D341Med (cell line): ENCODE results near the gene S1PR1.

Experiments
- DNase-seq: peaks from one replicate; pipeline ENCODE4 v3.0.0; 2012; ENCODE audit warnings: low spot score

The S1PR1 gene

DNA sequence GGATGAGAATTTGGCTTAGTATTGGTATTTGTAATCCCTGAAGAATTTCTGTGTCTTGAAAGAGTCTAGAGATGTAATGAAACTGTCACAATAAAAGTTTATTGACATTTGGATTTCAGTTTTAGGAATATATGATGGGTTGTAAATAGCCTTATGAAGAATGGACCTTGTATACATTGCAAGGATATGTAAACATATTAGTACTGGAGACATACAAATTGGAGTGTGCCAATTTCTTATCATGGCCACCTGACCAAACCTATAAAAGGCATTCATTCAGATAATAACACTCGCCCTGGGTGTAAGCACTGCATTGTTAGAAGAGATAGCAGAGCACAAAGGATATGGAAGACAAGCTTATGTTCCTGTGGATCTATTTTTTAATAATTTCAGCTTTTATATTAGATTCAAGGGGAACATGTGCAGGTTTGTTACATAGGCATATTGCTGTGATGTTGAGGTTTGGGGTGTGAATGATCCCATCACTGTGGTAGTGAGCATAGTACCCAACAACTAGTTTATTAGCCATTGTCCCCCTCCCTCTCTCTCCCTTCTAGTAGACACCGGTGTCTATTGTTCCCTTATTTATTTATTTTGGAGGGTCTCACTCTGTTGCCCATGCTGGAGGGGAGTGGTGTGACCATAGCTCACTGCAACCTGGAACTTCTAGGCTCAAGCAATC is 8.6 kb downstream of the S1PR1 start:
- DNase-seq = no peak

DNA sequence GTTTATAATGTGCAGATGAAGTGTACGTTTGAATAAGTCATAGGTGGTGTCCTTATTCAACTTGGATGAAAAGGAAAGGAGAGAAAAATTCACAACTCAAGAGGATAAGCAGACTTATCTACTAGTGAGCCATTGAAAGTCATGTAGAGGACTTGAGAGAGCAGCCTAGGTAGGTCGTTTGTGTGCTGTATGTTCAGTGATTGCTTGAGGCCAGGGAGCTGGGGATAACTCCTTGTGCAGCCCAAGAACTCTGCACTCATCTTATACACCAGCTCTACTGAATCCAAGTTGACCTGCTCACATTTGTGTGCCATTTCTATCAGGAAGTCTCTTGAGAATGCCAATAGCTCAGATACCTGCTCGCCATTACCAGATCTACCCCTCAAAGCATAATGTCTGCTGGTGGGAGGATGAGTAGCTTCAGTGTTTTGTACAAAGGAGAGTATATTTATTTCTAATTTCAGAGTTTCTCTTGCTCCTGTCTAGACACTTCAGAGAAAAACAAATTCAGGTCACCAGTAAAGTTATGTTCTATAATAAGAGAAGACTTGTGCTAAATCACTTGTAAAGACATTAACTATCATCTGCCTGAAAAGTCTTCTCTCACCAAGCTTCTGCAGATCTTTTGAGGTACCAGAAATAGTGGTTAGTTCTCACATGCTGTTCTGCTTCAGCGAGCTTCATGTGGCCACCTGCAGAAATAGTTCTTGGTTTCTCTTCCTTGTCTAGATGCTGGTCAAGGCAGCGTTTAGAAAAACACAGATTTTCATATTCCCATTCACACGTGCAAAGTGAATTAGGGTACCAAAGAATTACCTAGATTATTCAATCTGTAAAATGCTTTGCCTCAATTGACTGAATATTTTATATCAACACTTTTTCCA is 10.8 kb downstream of the S1PR1 start:
- no peak for DNase-seq

DNA sequence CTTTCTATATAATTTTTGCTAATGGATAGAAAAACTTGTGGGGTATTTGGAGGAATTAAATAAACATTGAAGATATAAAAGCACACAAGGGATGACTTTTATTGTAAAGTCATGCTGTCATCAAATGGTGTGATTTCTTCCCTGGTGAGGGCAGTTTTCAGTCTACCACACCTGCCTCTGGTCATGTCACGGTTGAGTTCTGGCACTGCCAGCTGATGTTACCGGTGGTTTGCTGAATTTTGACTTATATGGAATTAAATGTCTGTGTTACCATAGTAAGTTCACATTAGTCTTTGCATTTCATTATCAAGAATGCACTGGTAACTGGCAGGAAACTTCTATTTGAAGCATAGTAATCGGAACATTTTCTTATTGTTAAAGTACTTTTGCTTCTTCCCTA is 13.4 kb downstream of the S1PR1 start:
- no peak for DNase-seq

DNA sequence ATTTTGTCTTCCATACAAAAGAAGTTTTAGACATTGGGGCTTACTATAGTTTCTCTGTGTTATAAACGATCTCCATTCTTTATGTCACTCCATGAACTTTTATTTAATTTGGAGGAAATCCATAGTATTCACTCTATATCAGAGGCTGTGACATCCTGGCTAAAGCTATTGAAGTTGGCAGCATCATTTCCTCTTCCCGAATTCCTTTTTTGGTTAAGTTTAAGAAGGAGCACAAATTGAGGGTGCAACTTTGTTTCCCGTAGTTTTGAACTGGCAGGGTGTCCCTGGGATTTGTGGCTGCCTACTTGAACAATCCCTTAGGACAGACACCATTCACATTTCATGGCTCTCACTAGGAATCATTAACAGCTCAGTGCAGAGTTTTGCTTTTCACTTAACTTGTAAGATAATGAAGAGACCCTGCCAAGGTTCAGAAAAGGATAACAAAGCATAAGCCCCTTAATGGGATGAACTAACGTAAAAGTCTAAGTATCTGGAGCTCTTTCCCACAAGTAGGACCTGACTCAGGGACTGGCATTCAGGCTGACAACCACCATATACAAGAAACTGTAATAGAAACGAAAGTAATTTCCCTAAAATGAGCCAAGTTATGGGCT is 13.9 kb downstream of the S1PR1 start:
- no peak for DNase-seq

DNA sequence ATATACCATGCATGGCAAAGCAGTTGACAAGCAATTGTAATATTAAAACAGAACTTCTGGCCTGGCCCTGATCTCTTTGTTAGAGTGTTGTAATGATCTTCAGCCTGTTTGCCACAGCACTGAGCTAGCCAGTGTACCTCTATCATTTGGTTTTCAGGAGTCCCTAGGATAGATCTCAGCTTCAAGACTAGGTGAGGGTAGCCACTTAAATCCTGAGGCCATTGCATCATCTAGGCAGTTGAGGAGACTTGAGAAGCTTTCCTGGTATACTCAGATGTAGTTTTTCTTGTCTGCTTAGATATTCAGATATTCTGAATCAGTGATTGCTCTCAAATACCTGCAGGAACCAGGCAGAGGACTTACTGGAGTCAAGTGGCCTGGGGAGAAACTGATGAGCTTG is 14.7 kb downstream of the S1PR1 start:
- DNase-seq = no peak

DNA sequence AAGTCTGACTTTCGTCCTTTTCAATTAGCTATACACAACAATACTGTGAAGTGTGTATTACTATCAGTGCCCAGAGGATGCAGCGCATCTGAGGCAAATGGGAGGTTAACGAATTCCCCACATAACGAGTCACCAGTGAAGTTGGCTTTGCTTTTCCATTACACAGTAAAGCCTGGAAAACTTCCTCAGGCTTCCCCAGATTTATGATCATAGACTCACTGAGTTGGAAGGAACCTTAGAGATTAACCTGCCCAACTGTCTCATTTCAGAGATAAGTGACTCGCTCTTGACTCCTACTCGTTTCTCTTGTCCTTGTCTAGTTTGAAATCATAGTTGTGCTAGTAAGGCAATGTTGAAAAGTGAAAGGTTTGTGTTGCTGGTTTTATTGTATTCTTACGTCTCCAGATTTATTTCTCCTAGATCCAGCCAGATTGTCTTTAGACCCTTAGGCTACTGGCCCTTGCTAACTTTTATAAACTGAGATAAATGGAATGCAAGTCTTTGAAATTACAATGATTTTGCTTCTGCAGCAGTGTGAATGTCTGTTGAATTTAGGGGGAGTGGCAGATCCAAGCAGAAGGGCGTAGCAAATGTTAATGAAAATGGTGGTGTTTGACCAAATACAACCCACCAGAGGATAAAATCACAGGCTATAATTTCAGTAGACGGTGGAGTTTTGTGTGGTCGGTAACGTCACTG is 17.3 kb downstream of the S1PR1 start:
- DNase-seq = no peak

DNA sequence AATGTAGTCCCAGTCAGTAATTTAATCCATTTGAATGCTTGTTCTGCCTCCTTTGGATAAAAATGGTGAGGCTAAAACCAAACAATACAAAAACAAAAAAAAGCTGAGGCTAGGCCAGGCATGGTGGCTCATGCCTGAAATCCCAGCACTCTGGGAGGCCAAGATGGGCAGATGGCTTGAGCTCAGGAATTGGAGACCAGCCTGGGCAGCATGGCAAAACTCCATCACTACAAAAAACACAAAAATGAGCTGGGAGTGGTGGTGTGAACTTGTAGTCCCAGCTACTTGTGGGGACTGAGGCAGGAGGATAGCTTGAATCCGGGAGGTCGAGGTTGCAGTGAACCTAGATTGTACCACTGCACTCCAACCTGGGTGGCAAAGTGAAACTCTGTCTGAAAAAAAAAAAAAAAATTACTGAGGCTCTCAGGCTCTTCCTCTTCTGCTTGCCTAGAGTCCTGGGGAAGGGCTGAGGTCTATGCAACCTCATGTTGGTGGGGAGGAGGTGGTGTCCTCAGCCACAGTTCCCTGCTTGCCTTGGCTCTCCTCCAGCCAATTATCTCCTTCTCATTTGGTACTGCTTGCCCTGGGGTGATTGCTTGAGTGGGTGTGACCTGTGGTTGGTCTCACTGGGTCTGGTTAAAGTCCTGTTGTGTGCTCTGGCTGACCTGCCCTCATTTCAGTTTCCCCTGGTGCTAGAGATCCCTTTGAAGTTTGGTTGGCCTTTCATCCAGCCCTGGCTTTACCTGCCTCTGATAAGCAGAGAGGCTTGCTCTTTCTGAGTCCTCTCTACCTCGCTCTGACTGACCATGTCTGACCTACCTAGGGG is 20.9 kb downstream of the S1PR1 start:
- no peak for DNase-seq

DNA sequence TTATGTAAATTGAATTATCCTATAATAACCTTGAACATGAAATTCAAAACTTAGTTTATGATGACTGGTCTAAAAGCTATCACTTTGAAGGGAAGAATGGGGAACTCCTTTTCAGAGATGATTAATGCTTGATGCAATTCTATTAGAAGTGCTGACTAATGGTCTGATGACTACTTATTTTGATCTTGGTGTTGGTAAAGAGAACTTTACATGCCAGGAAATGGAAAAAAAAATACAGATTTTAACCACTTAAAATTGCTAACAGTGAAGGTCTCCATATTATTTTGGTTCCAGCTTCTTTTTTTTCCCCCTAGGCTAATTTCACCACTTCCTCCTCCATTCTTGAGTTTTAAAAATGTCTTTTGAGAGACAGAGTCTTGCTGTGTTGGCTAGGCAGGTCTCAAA is 22.9 kb downstream of the S1PR1 start:
- DNase-seq = no peak

DNA sequence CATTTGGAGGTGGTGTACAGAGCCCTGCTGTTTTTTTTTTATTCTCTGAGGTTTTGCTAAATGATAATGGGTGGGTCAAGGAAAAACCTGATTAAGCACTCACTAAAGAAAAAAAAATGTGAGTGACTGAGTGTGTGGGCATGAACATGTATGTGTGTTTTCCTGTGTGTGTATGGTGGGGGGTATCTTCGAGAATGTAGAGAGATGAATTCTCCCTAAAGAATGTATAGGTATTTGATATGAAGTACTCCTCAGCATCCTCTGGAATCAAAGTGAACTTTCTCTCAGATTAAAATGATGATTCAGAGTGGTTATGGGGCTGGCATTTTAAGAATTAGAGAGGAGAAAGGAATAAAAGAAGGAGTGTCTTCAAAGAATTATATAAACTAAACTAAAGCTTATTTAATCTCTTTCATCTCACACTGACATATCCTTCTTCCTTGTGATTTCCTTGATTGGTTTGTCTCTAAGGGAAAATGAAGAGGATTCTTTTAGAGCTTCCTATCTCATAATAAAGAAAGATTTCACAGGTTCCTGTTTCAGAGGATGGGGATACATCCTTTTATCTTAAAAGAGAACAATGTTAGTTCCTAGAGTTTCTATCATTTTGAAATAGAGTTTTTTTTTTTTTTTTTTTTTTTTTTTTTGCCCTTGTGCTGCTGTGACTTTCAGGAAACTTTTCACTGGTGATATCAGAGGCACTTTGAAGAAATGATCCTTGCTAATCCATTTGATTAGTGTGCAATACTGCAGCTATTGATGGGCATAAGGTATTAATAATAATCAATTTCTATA is 23.9 kb downstream of the S1PR1 start:
- DNase-seq = no peak

DNA sequence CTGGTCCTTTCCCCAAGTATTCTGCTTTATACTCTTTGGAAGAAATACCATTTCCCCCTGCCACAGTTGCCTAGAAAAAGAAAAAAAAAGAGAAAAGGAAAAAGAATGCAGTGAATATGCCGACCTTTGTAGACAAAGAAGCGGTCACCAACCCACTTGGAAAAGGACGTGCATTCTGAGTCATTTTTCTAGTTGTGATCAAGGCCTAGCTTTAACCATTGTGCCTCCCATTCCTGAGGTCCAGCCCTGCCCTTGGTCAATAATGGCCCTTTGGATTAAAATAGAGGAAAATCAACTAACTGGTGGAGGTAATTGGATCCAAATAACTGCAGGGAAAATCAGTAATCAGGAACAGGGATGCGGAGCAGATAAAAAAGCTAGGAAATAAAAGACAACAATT is 24.8 kb downstream of the S1PR1 start:
- no peak for DNase-seq

DNA sequence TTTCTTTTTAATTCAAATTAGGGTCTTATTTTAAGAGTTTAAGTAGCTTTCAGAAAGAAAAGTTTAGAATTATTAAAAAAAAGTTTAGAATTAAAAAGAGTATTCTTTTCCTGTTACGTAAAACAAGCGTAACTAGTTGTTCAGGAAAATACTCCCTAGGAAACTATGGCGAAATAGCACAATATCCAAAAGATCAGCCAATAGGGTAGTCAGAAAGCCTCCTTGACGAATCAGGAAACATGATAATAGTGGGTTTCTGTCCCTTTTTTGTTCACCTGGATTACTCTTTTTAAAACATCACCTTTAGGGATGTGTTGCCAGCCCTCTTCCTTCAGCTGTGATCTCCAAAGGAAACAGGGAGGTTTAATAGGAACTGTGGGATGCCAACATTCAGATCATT is 25.2 kb downstream of the S1PR1 start:
- no peak for DNase-seq

DNA sequence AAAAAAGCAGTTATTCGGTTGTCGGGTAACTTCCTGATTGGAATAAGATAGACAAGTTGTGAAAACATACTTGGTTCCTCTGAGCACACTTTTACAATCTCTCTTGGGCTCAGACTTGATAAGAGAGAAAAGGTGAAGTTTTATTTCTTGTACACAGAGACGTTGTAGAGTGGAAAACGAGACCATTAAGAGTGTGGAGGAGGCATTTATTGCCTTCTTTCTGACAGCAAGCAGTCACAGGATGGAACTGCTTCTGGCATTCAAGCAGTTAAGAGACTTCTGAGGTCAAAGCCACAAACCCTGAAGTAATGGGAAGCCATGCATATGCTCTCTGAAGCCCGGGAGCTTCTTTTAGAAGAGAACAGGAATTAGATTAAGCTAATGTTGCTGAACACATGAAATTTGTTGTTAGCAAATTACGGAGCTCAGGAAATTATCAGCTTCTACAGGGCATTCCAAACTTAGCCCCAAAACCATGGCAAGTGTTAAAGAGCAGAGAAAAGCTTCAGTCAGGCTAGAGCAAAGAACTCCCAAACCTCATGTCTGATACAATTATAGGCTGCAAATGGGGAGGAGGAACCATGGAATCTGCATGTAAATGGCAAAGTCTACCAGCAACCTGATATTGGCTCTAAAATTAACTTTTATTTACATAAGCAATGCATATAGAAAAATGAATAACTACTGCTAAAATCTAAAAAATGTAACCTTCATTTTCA is 26.0 kb downstream of the S1PR1 start:
- DNase-seq = no peak

DNA sequence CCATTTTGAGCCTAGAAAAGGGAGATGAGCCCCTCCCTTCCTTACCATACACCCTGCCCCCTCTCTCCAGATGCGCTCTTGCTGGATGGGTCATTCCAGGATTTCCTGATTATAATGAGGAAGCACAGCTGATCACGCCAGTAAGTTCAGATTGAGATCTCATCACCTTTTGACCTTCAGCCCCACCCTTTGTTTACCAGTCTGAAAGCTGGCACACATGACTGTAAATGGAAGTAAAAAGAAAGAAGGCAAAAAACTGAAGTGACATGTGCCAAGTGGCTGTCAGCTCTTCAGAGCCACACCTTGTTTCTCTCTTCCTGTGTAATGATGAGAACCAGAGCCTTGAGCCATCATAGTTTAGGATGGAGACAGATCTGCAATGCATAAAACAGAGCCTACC is 27.9 kb downstream of the S1PR1 start:
- no peak for DNase-seq

DNA sequence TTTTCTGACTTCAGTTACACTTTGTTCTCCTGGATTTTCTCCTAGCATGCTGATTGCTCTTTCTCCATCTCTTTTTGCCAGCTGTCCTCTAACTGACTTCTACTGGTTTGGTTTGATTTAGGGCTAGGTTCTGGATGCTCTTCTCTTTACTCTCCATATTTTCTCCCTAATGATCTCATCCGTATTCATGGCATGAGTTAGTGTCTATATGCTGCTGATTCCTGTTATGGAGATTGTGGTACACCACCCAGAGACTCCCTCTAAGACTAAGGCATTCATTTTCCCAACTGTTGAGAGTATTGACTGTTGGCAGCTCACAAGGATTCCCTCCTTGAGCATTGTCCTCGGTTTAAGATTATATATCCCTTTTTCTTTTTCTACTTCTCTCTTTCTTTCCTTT is 28.9 kb downstream of the S1PR1 start:
- no peak for DNase-seq

DNA sequence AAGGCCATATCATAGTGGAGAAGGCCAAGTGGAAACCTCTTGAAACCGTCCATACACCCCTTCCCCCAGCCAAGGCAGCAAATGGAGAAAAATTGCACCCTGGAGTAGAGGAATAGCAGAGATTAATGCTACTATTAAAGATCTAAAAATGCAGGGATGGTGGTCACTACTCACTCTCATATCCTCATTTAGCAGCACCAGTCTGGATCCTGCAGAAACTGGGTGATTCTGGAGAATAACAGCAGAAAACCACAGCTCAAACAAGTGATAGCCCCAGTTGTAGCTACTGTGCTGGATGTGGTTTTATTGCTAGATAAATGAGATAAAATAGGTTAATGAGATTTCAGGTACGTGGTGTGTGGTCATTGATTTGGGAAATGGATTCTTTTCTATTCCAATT is 30.3 kb downstream of the S1PR1 start:
- no peak for DNase-seq

DNA sequence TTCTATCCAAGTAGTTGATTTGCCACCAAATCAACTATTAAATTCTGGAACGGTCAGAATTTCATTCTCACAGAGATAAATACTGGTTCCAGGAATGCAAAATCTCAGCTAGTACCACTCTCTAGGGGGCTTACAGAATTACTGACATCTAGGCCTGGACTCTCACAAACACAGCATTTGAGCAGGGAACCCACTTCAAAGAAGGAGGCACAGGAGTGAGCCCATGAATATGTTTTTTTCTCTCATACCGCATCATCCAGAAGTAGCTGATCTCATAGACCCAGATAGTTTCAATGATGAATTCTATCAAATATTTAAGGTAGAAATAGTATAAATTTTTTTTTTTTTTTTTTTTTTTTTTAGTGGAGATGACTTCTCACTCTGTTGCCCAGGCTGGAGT is 32.1 kb downstream of the S1PR1 start:
- DNase-seq = no peak

DNA sequence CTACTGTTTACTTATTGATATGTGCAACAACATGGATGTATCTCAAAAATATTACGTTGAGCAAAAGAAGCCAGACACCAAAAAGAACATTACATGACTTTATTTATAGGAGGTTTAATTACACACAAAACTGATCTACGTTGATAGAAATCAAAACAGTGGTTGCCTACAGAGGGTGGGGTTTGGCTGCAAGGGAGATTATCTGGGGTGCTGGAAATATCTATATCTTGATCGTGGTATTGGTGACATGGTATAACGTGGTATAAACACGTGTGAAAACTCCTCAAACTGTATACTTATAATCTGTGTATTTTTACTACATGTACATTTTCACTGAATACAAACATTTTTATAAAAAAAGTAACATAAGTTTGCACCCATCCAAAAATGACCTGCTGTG is 38.9 kb downstream of the S1PR1 start:
- no peak for DNase-seq

DNA sequence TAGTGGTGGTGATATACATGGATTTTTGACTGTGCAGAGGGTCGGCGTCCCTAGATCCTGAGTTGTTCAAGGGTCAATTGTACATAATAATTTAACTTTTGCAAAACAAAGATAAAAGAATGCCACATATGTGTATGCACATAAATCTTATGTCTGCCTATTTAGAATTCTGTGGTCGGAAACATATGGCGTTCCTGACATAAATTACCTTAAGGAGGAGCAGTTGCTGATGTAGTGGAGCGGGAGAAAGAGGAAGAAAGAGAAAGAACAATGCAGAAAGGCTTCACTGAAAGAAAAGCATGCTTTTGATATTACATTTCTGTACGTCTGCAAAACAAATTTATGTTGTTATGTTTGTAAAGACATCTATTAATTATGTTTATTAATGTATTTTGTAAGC is 40.0 kb downstream of the S1PR1 start:
- no peak for DNase-seq

DNA sequence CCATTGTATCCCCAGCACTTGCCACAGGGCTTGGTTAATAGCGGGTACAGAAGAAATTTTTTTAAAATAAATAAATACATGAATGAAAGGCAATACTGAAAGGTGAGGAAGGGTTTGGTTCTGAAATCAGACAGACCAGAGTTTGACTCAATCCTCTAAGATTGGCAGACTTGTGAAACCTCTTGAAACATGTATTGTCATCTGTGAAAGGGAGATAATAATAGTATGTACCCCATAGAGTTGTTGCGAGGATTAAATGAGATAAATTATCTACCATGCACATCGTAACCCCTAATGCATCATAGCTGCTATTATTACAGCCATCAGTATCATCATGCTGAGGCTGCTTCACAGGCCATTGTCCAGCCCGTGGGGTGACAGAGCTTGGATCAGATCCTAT is 41.4 kb downstream of the S1PR1 start:
- DNase-seq = no peak

DNA sequence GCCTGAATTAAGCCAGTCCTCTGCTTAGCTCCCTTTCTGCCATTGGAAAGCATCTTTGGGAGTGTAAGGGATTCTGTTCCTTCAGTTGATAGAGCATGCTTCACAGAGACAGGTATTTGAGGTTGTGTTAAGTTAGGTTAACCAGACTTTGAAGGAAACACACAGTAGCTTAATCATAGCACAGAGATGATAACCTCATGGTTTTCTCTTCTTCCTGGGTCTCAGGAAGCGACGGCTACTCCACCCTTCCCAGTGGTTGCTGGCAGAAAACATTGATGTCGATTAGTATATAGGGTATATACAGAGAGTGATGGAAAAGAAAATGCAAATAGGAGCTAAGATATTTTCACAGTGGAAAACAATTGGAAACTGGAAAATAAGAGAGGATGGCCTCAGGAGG is 42.0 kb downstream of the S1PR1 start:
- no peak for DNase-seq
